Central memory CD4-positive, alpha-beta T cell (primary cell): Measurements from ENCODE around the gene ACE.

ENCODE experiments used
- DNase-seq: peaks from one replicate; pipeline ENCODE4 v3.0.0; 2022

ACE gene

DNA sequence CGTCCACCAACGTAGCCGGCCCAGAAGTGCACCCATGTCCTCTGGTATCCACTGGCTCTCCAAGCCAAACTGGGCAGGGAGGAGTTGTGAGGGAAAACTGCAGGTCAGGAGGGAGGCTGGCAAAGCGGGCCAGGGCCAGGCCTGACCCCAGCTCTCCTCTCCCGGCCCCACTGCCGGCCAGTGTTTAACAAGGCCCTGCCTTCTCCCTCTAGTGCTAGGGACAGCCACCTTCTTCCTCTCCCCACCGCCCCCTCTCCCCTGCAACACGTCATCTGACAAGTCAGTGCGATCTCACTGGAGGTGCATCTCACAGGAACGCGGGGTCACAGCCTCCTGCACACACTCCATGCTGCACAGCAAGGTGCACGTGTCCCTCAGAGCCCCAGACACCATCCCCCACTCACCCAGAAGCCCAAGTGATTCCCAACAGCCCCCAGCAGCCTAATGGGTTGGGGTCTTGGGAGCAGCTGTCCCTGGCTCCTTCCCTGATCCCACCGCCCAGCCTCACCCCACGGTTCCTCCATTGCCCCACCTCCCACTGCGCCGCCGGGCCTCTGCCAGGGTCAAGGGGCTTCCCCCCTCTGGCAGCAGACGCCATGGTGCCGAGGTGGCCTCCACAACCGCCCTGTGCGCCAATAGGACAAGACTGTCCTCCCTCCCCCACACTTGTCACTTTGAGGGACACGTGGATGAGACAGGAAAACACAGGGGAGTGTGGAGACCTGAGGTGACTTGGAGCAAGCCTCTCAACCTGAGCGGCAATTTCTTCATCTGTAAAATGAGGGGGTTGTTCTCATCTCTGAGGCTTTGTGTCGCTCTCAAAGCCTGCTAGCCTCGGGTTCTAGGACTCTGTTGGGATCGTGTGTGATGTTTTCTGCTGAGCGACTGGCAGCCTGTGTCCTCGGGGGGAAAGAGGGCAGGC is 1.1 kb upstream of the ACE start:
- DNase-seq, result no peak

- DNase-seq, result peak; percentile 12
Observed at GRCh38 chr17:63476459-63476853, 405 bp upstream of the ACE start.

GRCh38 chr17:63477480-63478440 is 899 bp downstream of the ACE start:
- DNase-seq, result no peak

DNA sequence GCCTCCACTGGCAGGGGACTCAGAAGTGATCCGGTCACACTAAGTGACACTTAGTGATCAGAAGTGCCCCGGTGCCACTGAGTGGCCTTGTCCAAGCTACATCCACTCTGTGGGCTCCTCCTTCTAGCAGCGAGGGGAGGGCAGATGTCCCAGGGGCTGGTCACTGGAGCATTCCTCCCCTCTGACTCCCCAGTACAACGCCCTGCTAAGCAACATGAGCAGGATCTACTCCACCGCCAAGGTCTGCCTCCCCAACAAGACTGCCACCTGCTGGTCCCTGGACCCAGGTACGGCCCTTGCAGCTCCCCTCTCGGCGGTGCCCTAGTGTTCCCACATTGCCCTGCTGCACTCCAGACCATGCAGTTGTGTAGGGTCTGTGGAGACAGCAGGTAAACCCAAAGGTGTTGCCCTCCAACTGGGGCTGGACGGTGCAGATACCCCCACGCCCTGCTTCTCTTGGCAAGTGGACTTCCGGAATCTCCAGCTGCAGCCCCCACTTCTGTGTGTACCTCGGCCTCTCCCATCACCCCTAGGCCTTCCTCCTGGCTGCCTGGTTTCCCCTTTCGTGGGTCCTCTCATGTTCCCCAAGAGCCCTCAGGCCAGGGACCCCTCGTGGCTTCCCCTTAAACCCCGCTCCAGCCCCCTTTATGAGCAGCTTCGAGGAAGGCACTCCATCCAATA is 2.1 kb downstream of the ACE start:
- peak; percentile 72 for DNase-seq

DNA sequence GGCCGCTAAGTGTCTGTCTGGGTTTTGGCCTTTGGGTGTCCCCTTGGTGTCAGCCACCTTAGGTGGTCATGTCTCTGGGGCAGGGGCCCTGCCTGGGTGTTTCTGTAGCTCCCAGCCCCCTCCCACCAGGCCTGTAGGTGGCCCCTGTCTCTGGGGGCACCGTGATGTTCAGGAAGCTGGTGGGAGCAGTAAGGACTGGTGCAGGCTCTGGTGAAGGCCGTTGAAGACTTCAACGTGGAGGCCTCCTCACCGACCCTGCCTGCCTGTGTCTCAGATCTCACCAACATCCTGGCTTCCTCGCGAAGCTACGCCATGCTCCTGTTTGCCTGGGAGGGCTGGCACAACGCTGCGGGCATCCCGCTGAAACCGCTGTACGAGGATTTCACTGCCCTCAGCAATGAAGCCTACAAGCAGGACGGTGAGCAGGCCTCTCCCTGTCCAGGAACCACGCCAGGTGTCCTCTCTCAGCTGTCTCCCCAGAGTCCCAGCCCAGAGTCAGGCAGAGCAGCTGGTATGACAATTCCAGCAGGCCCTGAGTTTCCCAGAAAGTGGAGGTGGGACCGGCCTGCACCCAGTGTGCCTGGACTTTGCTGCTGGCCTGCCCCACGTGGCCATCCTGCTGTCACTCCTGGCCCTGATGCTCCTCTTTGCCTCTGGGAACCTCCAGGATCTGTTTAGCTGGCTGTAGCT is 2.8 kb downstream of the ACE start:
- no peak for DNase-seq

GRCh38 chr17:63480192-63480784 is 3.4 kb downstream of the ACE start:
- no peak for DNase-seq

DNA sequence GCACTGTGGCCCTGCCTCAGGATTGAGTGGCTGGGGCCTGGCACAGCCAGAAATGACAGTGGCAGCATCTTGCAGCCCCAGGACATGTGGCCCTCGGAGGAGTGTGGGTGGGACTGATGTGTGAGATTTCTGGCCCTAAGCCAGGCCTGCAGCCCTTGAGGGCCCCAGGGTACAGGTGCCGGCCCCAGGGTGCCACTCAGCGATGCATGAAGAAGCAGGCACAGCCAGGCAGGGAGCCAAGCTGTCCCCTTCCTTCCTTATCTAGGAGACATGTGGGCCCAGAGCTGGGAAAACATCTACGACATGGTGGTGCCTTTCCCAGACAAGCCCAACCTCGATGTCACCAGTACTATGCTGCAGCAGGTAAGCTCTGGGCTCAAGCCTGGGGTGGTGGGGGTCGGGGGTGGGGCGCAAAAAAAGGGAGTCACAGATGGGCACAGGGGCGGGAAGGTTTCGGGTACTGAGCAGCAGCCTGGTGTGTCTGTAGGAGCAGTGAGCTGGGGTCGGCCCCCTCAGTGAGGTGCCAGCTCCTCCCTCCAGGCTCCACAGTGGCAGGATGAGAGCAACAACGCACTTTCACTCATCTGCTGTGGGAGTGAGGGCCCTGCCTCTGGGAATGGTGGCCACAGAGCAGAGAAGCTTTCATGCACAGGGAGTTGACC is 4.1 kb downstream of the ACE start:
- no peak for DNase-seq

- no peak for DNase-seq
Observed at GRCh38 chr17:63481488-63481870, 4.6 kb downstream of the ACE start.

DNA sequence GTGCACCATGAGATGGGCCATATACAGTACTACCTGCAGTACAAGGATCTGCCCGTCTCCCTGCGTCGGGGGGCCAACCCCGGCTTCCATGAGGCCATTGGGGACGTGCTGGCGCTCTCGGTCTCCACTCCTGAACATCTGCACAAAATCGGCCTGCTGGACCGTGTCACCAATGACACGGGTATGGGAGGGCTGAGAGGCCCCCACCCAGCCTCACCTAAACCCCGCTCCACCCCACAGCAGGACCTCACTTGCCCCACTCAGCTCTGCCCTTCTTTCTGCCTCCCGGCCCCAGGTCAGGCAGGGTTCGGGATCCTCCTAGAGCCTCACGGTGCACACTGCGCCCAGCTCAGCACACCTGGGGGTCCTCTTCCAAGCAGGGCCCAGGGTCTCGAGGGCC is 5.6 kb downstream of the ACE start:
- DNase-seq, result no peak

GRCh38 chr17:63483038-63483437 is 6.2 kb downstream of the ACE start:
- DNase-seq, result no peak

DNA sequence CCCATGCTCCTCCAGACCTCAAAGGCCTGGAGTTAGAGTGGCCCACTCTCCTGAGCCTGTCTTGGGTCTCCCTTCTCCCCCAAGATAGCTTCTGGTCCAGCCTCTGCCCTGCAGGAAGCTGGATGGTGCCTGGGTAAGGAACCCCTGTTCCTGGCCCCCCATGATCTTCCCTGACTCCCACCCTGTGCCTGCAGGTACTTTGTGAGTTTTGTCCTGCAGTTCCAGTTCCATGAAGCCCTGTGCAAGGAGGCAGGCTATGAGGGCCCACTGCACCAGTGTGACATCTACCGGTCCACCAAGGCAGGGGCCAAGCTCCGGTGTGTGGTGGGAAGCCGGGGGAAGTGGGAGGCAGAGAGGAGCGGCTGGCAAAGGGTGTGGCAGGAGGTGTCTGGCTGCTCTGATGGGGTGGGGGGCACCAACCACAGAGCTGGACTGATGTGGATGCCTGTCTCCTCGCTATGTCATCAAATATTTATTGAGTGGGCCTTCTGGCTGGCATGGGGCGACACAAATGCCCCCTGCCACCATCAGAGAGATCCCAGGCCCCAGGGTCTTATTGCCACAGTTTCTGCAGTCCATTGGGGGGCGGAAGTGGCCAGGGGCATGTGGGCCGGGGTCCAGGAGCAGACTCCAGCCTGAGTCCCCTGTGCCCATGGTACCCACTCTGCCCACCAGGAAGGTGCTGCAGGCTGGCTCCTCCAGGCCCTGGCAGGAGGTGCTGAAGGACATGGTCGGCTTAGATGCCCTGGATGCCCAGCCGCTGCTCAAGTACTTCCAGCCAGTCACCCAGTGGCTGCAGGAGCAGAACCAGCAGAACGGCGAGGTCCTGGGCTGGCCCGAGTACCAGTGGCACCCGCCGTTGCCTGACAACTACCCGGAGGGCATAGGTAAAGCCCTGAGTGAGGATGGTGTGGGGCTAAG is 7.1 kb downstream of the ACE start:
- DNase-seq, result no peak

DNA sequence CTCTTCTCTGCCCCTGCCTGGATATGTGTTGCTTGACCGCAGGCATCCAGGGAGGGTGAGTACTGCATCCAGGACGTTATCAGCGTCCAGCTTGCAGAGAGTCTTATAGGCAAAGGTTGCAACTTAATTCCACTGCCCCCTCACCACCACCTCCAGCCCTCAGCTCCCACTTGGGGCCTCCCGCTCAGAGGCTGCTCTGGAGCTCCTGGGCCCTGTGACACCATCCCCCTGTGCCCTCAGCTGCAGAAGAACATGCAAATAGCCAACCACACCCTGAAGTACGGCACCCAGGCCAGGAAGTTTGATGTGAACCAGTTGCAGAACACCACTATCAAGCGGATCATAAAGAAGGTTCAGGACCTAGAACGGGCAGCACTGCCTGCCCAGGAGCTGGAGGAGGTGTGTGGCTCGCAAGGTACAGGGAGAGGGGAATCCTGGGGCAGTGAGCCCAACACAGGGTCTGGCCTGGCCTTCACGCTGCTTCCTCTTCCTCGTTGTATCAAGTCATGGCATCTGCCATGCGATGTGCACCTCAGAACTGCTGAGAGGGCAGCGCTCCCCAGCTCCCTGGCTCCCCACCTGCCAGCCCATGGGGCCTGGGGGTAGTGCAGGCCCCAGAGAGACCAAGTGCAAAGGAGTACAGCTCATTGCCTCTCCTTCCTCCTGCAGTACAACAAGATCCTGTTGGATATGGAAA is 9.6 kb downstream of the ACE start:
- no peak for DNase-seq

- DNase-seq, result no peak
Observed at GRCh38 chr17:63487014-63487339, 10.1 kb downstream of the ACE start.

DNA sequence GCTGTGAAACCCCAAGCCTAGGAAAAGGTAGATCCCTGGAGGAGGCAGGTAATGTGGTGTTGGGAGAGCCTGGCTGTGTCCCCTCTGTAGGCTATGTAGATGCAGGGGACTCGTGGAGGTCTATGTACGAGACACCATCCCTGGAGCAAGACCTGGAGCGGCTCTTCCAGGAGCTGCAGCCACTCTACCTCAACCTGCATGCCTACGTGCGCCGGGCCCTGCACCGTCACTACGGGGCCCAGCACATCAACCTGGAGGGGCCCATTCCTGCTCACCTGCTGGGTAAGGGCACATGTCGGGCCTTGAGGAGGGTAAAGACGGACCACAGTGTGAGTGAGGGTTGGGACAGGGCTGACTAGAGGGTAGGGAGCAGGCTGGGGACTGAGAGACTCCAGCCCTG is 12.0 kb downstream of the ACE start:
- no peak for DNase-seq

DNA sequence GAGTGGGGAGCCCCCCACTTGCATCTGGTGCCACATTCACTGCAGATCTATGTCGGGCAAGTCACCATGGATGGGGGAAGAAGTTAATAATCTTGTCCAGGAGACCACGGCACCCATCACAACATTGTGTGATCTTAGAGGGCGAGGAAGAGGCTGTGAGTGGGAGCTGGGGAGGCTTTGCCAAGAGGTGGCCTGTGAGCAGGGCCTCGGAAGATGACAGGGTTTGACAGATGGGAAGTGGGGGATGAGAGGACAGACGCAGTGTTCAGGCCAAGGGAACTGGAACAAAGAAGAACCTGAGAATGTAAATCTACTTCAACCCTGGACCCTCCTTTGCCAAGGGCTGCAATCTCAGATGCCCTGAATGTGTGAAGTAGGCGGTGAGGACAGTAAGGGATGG is 12.4 kb downstream of the ACE start:
- DNase-seq, result no peak

GRCh38 chr17:63490329-63490728 is 13.5 kb downstream of the ACE start:
- DNase-seq, result no peak

- no peak for DNase-seq
Observed at GRCh38 chr17:63490858-63491400, 14.1 kb downstream of the ACE start.

DNA sequence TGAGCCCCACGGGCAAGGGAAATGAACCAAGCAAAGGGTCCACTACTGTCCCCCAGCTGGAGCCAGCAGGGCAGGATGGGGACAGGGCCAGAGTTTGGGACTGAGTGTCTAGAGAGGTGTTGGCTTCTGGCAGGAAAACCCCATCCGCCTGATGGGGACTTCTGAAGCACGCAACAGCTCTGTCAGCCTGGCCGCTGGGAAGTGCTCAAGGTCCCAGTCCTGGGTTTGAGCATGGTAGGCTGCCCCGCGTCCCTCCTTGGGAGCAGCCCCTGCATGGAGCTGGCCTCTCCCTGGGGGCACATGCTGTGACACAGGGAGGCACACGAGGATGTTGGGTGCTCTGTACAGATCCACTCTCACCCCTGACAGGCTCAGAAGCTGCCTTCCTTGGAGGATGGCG is 14.6 kb downstream of the ACE start:
- DNase-seq, result no peak

- DNase-seq, result no peak
Observed at GRCh38 chr17:63491977-63492618, 15.2 kb downstream of the ACE start.
